PC-3 (cell line): Measurements from ENCODE around the gene AASDHPPT. TPM values are rescaled to one million over a fixed set of nuclear protein-coding genes. Genes with fewer than 3 reads are reported as not detected.

ENCODE experiments used
- ATAC-seq: fragments of 200-7000 bp; cut with Tn5 transposase; 2 replicates; pipeline ENCODE4 v1.9.1; 2020; ENCODE audit warnings: mild to moderate bottlenecking, moderate library complexity
- BruUV-seq: library from RNA; stranded (reverse); fragments of 400-500 nt; replicated peaks from 2 replicates; lab custom pipeline; 2021; lab: Mats Ljungman, UMichigan
- CTCF ChIA-PET: fragments of 300-600 bp; sonication (Branson Sonifier 250); formaldehyde crosslinking; loops from one replicate; lab custom pipeline; 2022; ENCODE audit warnings: antibody characterized with exemption; lab: Charles Lee
- POLR2A ChIA-PET: fragments of 300-600 bp; sonication (Branson Sonifier 250); formaldehyde crosslinking; loops from one replicate; lab custom pipeline; 2022; ENCODE audit warnings: antibody characterized with exemption; ENCODE audit not compliant: unreplicated experiment; lab: Charles Lee
- DNase-seq: peaks from one replicate; pipeline ENCODE4 v3.0.0-alpha.2; 2015
- H2AFZ ChIP-seq: fragments of 300-600 bp; sonication (generic); 2 replicates; pipeline ENCODE4 v1.6.0; 2016; ENCODE audit warnings: antibody characterized with exemption, low read length
- H3F3A ChIP-seq: fragments of 300-600 bp; sonication (generic); one replicate; pipeline ENCODE4 v1.6.0; 2017; ENCODE audit warnings: antibody characterized with exemption, low read length, control low read depth, mild to moderate bottlenecking; ENCODE audit not compliant: unreplicated experiment
- H3K27ac ChIP-seq: fragments of 300-600 bp; sonication (generic); 2 replicates; pipeline ENCODE4 v1.5.1; 2016; ENCODE audit warnings: mild to moderate bottlenecking, low read length
- H3K27me3 ChIP-seq: fragments of 300-600 bp; sonication (generic); 2 replicates; pipeline ENCODE4 v1.6.1; 2016; ENCODE audit warnings: low read length, mixed read lengths
- H3K36me3 ChIP-seq: fragments of 300-600 bp; sonication (generic); 2 replicates; pipeline ENCODE4 v1.6.1; 2016; ENCODE audit warnings: low read depth, mixed run types, low read length, mixed read lengths
- H3K4me1 ChIP-seq: fragments of 300-600 bp; sonication (generic); 2 replicates; pipeline ENCODE4 v1.5.1; 2016; ENCODE audit warnings: low read length; ENCODE audit not compliant: insufficient read depth
- H3K4me2 ChIP-seq: fragments of 300-600 bp; sonication (generic); 2 replicates; pipeline ENCODE4 v1.6.0; 2016; ENCODE audit warnings: low read length
- H3K4me3 ChIP-seq: fragments of 300-600 bp; sonication (generic); 2 replicates; pipeline ENCODE4 v1.5.1; 2016; ENCODE audit warnings: mild to moderate bottlenecking, low read length, mixed read lengths
- H3K79me2 ChIP-seq: fragments of 300-600 bp; sonication (generic); 2 replicates; pipeline ENCODE4 v1.6.1; 2017; ENCODE audit warnings: low read length, mixed read lengths
- H3K9ac ChIP-seq: fragments of 300-600 bp; sonication (generic); 2 replicates; pipeline ENCODE4 v1.6.0; 2016; ENCODE audit warnings: mild to moderate bottlenecking, low read length
- H3K9me2 ChIP-seq: fragments of 300-600 bp; sonication (generic); replicated peaks from 2 replicates; pipeline ENCODE4 v1.6.1; 2016; ENCODE audit warnings: mixed run types, low read length, mixed read lengths
- H3K9me3 ChIP-seq: fragments of 300-600 bp; sonication (generic); 2 replicates; pipeline ENCODE4 v1.6.1; 2016; ENCODE audit warnings: low read length, mixed read lengths
- H4K20me1 ChIP-seq: fragments of 300-600 bp; sonication (generic); 2 replicates; pipeline ENCODE4 v1.6.1; 2016; ENCODE audit warnings: low read length, mixed read lengths
- CTCF ChIP-seq: fragments of 300-600 bp; sonication (generic); conservative IDR thresholded peaks from 2 replicates; pipeline ENCODE4 v1.5.1; 2017; ENCODE audit warnings: antibody characterized with exemption, low read depth, mild to moderate bottlenecking, low read length
- EZH2 ChIP-seq: fragments of 300-600 bp; sonication (generic); IDR thresholded peaks from one replicate; pipeline ENCODE4 v1.6.1; 2017; ENCODE audit warnings: antibody characterized with exemption, mild to moderate bottlenecking, low read length; ENCODE audit not compliant: unreplicated experiment
- EZH2phosphoT487 ChIP-seq: fragments of 300-600 bp; sonication (generic); IDR thresholded peaks from 2 replicates; pipeline ENCODE4 v1.6.1; 2018; ENCODE audit warnings: mild to moderate bottlenecking, antibody characterized with exemption, low read length, borderline replicate concordance
- intact Hi-C: fragments of 100-400 bp; cut with micrococcal nuclease; formaldehyde crosslinking; loops from 2 replicates; pipeline ENCODE4 v1.9.0; 2023
- total RNA-seq: library from RNA; depleted of rRNA; stranded (reverse); fragments of >200 nt; gene quantifications from 2 replicates; pipeline ENCODE4 v1.2.3, GENCODE V29; 2014

The AASDHPPT gene
- total RNA-seq, 1 experiment from 2014 or later: 44.2 TPM

DNA sequence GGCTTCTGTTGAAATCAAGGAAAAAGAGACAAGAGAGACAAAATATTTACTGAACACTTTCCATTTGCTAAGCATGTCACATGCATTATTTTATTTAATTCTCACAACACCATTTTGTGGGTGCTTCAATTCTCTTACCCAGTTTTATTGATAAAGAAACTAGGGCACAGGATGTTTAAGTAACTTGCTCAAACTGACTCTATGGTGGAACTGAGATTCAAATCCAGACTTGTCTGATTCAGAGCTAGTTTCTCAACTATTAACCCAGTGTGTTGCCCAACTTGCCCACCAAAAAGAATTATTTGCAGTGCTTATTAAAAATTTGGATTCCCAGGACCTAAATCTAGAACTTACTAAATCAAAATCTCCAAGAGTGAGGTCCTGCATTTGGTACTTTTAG is 33.9 kb upstream of the AASDHPPT start:
- ChIA-PET POLR2A (no interaction called here), CTCF (no interaction called here)
- Histone ChIP-seq H3K4me3 (no peak overlapping the region), H3K36me3 (no peaks in the 10 kb centered on the region), H3K79me2 (no peaks in the 10 kb centered on the region), H3K4me2 (no peak overlapping the region), H4K20me1 (no peaks in the 10 kb centered on the region), H3K9me2 (no peaks in the 10 kb centered on the region), H3F3A (no peaks in the 10 kb centered on the region), H2AFZ (no peak overlapping the region), H3K27me3 (no peaks in the 10 kb centered on the region), H3K9ac (no peak overlapping the region), H3K4me1 (no peaks in the 10 kb centered on the region), H3K27ac (no peak overlapping the region), H3K9me3 (no peaks in the 10 kb centered on the region)
- ATAC-seq: no peak
- no TSS peak for BruUV-seq
- intact Hi-C loops: no loop called here
- TF ChIP-seq CTCF (no peak), EZH2phosphoT487 (no peak), EZH2 (no peak)
- no peak for DNase-seq

- Histone ChIP-seq H2AFZ (no peak overlapping the region), H3K4me3 (no peak overlapping the region), H3K9ac (no peak overlapping the region), H4K20me1 (no peaks in the 10 kb centered on the region), H3K9me2 (no peaks in the 10 kb centered on the region), H3K4me2 (no peak overlapping the region), H3K9me3 (no peaks in the 10 kb centered on the region), H3K27ac (no peak overlapping the region), H3K36me3 (no peaks in the 10 kb centered on the region), H3K27me3 (no peaks in the 10 kb centered on the region), H3K79me2 (no peaks in the 10 kb centered on the region), H3K4me1 (no peaks in the 10 kb centered on the region), H3F3A (no peaks in the 10 kb centered on the region)
- no TSS peak for BruUV-seq
- POLR2A ChIA-PET: no interaction called here
- no peak for TF ChIP-seq EZH2phosphoT487
- TF ChIP-seq CTCF: no peak
- no peak for TF ChIP-seq EZH2
- ATAC-seq (peak; percentile 42; the same call in 1 of the 2 replicates), DNase-seq (no peak)
- intact Hi-C loops: no loop called here
- CTCF ChIA-PET: no interaction called here
Observed at GRCh38 chr11:106047631-106048030, 29.8 kb upstream of the AASDHPPT start.

DNA sequence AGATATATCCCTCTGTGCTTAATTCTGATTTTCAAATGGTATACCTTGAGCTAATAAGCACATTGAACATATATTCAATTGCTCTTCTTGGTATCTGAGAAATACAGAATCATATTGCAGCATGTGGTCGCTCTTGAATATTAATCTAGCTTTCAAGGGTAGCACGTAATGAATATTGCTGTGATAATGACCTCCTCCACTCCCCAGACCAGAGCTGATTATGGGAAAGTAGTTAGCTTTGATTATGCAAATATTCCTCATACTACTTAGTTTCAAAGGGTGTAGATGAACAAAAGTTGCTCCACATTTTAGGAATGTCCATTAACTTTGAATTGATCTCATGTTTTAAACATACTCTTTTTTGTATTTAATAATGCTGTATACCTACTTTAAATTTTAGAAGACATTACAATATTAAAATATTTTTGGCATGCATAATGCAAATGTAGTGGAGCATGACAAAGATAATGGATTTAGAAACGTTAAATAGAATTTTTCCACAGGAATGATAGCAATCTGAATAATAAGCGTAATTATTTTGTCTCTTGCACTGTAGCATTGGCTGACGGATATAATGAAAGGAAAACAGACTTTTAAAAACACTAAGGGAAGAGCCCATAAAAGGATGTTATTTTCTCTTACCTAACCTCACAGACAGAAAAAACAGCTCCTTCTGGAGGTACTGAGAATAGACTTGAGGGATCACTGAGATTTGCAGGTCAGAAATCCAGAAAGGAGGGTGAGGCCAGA is 27.6 kb upstream of the AASDHPPT start:
- Histone ChIP-seq H3K9me3 (no peaks in the 10 kb centered on the region), H3F3A (no peaks in the 10 kb centered on the region), H3K27ac (no peak overlapping the region), H3K36me3 (no peaks in the 10 kb centered on the region), H3K27me3 (no peaks in the 10 kb centered on the region), H3K4me2 (no peak overlapping the region), H3K9ac (no peak overlapping the region), H2AFZ (no peak overlapping the region), H3K4me1 (no peaks in the 10 kb centered on the region), H3K79me2 (no peaks in the 10 kb centered on the region), H4K20me1 (no peaks in the 10 kb centered on the region), H3K9me2 (no peaks in the 10 kb centered on the region), H3K4me3 (no peak overlapping the region)
- ChIA-PET CTCF (no interaction called here), POLR2A (interaction anchor here (0.5 kb wide), 1 partner anchor 27 kb away, joined by 9 read pairs; the partner anchor contains the start of gene KBTBD3)
- no peak for ATAC-seq
- intact Hi-C loops: no loop called here
- no peak for DNase-seq
- TF ChIP-seq CTCF (no peak), EZH2 (no peak), EZH2phosphoT487 (no peak)
- no TSS peak for BruUV-seq
